HCT116 (cell line): Measurements from ENCODE around the gene OGA. TPM values are rescaled to one million over a fixed set of nuclear protein-coding genes. Genes with fewer than 3 reads are reported as not detected.

Source experiments
- ATAC-seq: fragments of 200-7000 bp; cut with Tn5 transposase; 2 replicates; pipeline ENCODE4 v1.9.1; 2020; ENCODE audit warnings: mild to moderate bottlenecking, moderate library complexity
- BruUV-seq: library from RNA; stranded (reverse); fragments of 400-500 nt; replicated peaks from 2 replicates; lab custom pipeline; 2021; lab: Mats Ljungman, UMichigan
- CTCF ChIA-PET: fragments of 300-600 bp; sonication (Branson Sonifier 250); formaldehyde crosslinking; loops from one replicate; lab custom pipeline; 2021; ENCODE audit warnings: antibody characterized with exemption; lab: Charles Lee
- POLR2A ChIA-PET: fragments of 300-600, 350-600 bp; sonication (Branson Sonifier 250); formaldehyde crosslinking; loops from one replicate; lab custom pipeline; 2021; ENCODE audit warnings: antibody characterized with exemption; lab: Charles Lee
- RAD21 ChIA-PET, 2 experiments: fragments of 300-600 bp; sonication (Branson Sonifier 250); formaldehyde crosslinking; loops; one replicate each; lab custom pipeline; 2023; ENCODE audit warnings: low total read pairs in 2 of 2; ENCODE audit not compliant: uncharacterized antibody in 2 of 2, unreplicated experiment in 2 of 2, low non-redundant PET in 1 of 2; lab: Charles Lee
- DNase-seq: peaks from one replicate; pipeline ENCODE4 v3.0.0-alpha.2; 2010; ENCODE audit warnings: low read depth, low spot score
- H2AFZ ChIP-seq: fragments of 200-600 bp; shearing (Covaris generic), sonication (generic); 2 replicates; pipeline ENCODE4 v1.6.1; 2017; ENCODE audit warnings: low read depth, mixed run types, mixed read lengths, antibody characterized with exemption, low read length; ENCODE audit not compliant: poor library complexity, severe bottlenecking
- H3K27ac ChIP-seq: 2 replicates; pipeline ENCODE4 v1.5.1; 2012; ENCODE audit warnings: low read depth, low read length
- H3K27me3 ChIP-seq: fragments of 200-600 bp; sonication (generic); 2 replicates; pipeline ENCODE4 v1.6.1; 2016; ENCODE audit warnings: mixed run types, low read length, mixed read lengths; ENCODE audit not compliant: insufficient read depth
- H3K36me3 ChIP-seq, 2 experiments: fragments of 200-500 bp in 1 of 2; fragments of 200-600 bp in 1 of 2; sonication (Bioruptor generic) in 1 of 2; sonication (generic) in 1 of 2; 2 replicates each; pipeline versions ENCODE4 v1.5.1 to v1.6.1; 2014 to 2016; ENCODE audit warnings: low read length in 2 of 2, inconsistent platforms in 1 of 2, mixed read lengths in 1 of 2, mixed run types in 1 of 2; ENCODE audit not compliant: insufficient read depth in 2 of 2, control insufficient read depth in 1 of 2
- H3K4me1 ChIP-seq, 2 experiments: fragments of 200-600 bp in 1 of 2; sonication (generic) in 1 of 2; 2 replicates each; pipeline versions ENCODE4 v1.5.1 to v1.6.1; 2012 to 2017; ENCODE audit warnings: low read length in 2 of 2, inconsistent platforms in 1 of 2, mild to moderate bottlenecking in 1 of 2, mixed read lengths in 1 of 2, mixed run types in 1 of 2, moderate library complexity in 1 of 2; ENCODE audit not compliant: insufficient read depth in 2 of 2, control insufficient read depth in 1 of 2
- H3K4me2 ChIP-seq: fragments of 200-600 bp; sonication (generic); 2 replicates; pipeline ENCODE4 v1.6.1; 2017; ENCODE audit warnings: mixed run types, low read length, mixed read lengths
- H3K4me3 ChIP-seq, 2 experiments: fragments of 200-600 bp in 1 of 2; sonication (generic) in 1 of 2; replicated peaks in 1 of 2; 2 replicates each; pipeline ENCODE4 v1.5.1; 2011 to 2016; ENCODE audit warnings: low read length in 2 of 2, control low read depth in 1 of 2, low read depth in 1 of 2, mild to moderate bottlenecking in 1 of 2, mixed read lengths in 1 of 2, mixed run types in 1 of 2
- H3K79me2 ChIP-seq: fragments of 200-600 bp; sonication (generic); 2 replicates; pipeline ENCODE4 v1.6.1; 2017; ENCODE audit warnings: mild to moderate bottlenecking, mixed run types, low read length, moderate library complexity, mixed read lengths; ENCODE audit not compliant: insufficient read depth
- H3K9ac ChIP-seq: fragments of 200-600 bp; sonication (generic); 2 replicates; pipeline ENCODE4 v1.6.1; 2016; ENCODE audit warnings: low read length, mixed read lengths
- H3K9me2 ChIP-seq: fragments of 200-600 bp; sonication (generic), shearing (Covaris generic); 2 replicates; pipeline ENCODE4 v1.6.1; 2017; ENCODE audit warnings: mixed run types, mild to moderate bottlenecking, moderate library complexity; ENCODE audit not compliant: insufficient read depth
- H3K9me3 ChIP-seq, 2 experiments: fragments of 200-500 bp in 1 of 2; fragments of 200-600 bp in 1 of 2; sonication (Bioruptor generic) in 1 of 2; sonication (generic) in 1 of 2; 2 replicates each; pipeline ENCODE4 v1.6.1; 2014 to 2017; ENCODE audit warnings: low read length in 2 of 2, mixed read lengths in 2 of 2, inconsistent platforms in 1 of 2, low read depth in 1 of 2, mild to moderate bottlenecking in 1 of 2, mixed run types in 1 of 2, moderate library complexity in 1 of 2; ENCODE audit not compliant: control insufficient read depth in 1 of 2, insufficient read depth in 1 of 2
- H4K20me1 ChIP-seq: fragments of 200-600 bp; sonication (generic), shearing (Covaris generic); 2 replicates; pipeline ENCODE4 v1.6.1; 2017; ENCODE audit warnings: mixed run types, mild to moderate bottlenecking, moderate library complexity; ENCODE audit not compliant: insufficient read depth
- CTCF ChIP-seq, 3 experiments: fragments of 200-600 bp in 1 of 3; sonication (generic) in 1 of 3; IDR thresholded peaks in 2 of 3; conservative IDR thresholded peaks in 1 of 3; 2 replicates each; pipeline ENCODE4 v1.5.1; 2012 to 2017; ENCODE audit warnings: low read depth in 2 of 3, low read length in 2 of 3, antibody characterized with exemption in 1 of 3, borderline replicate concordance in 1 of 3, control low read depth in 1 of 3, mild to moderate bottlenecking in 1 of 3, mixed read lengths in 1 of 3, mixed run types in 1 of 3, moderate library complexity in 1 of 3; ENCODE audit not compliant: insufficient read depth in 1 of 3
- FOSL1 ChIP-seq: IDR thresholded peaks from 2 replicates; pipeline ENCODE4 v1.6.1; 2012; ENCODE audit warnings: low read depth
- JUND ChIP-seq: IDR thresholded peaks from 2 replicates; pipeline ENCODE4 v1.6.1; 2012
- SRF ChIP-seq: IDR thresholded peaks from 2 replicates; pipeline ENCODE4 v1.6.1; 2012; ENCODE audit warnings: low read depth
- intact Hi-C: fragments of 100-400 bp; cut with micrococcal nuclease; formaldehyde crosslinking; loops from 2 replicates; pipeline ENCODE4 v1.10.0; 2022
- total RNA-seq: library from RNA; stranded (reverse); gene quantifications from one replicate; pipeline ENCODE4 v1.2.1, GENCODE V29; 2021; ENCODE audit not compliant: unreplicated experiment
- TF ChIP-seq, protein P1 (sequence below): IDR thresholded peaks from 2 replicates; pipeline ENCODE4 v1.6.1; 2011; ENCODE audit warnings: mild to moderate bottlenecking, low read length, moderate library complexity; ENCODE audit not compliant: insufficient replicate concordance; ENCODE audit errors: extremely low read depth

The OGA gene
- total RNA-seq, 1 experiment from 2014 or later = 127 TPM

- POLR2A ChIA-PET = no interaction called here
- RAD21 ChIA-PET = no interaction called here
- Histone ChIP-seq H3K36me3 (peaks cover 64 to 80% of the 10 kb centered on the region in 2 experiments), H2AFZ (no peak overlapping the region), H3K9me3 (no peaks in the 10 kb centered on the region), H3K79me2 (peaks cover 90% of the 10 kb centered on the region), H3K9me2 (no peaks in the 10 kb centered on the region), H3K4me2 (no peak overlapping the region), H3K4me1 (no peaks in the 10 kb centered on the region), H3K27me3 (no peaks in the 10 kb centered on the region), H3K9ac (no peak overlapping the region), H3K27ac (no peak overlapping the region), H3K4me3 (no peak overlapping the region), H4K20me1 (peaks cover 15% of the 10 kb centered on the region; the same call in 1 of the 2 replicates)
- intact Hi-C loops = no loop called here
- ATAC-seq (no peak), DNase-seq (no peak)
- CTCF ChIA-PET = no interaction called here
- TF ChIP-seq CTCF (IDR thresholded peaks at IDR 0.05 in 2 of 3, conservative IDR thresholded peaks at IDR 0.05 in 1 of 3; ENCODE audit: borderline replicate concordance in 1 of 3, insufficient read depth in 1 of 3, low read depth in 2 of 3, low read length in 2 of 3) (no peak), FOSL1 (no peak), SRF (no peak), JUND (no peak)
- TF ChIP-seq, protein P1, sequence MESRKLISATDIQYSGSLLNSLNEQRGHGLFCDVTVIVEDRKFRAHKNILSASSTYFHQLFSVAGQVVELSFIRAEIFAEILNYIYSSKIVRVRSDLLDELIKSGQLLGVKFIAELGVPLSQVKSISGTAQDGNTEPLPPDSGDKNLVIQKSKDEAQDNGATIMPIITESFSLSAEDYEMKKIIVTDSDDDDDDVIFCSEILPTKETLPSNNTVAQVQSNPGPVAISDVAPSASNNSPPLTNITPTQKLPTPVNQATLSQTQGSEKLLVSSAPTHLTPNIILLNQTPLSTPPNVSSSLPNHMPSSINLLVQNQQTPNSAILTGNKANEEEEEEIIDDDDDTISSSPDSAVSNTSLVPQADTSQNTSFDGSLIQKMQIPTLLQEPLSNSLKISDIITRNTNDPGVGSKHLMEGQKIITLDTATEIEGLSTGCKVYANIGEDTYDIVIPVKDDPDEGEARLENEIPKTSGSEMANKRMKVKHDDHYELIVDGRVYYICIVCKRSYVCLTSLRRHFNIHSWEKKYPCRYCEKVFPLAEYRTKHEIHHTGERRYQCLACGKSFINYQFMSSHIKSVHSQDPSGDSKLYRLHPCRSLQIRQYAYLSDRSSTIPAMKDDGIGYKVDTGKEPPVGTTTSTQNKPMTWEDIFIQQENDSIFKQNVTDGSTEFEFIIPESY = no peak
- no TSS peak for BruUV-seq
Observed at GRCh38 chr10:101807158-101807557, 11.1 kb downstream of the OGA start.
